Activated CD4-positive, alpha-beta memory T cell treated with anti-CD3 and anti-CD28 coated beads, Interleukin-2, amount 10 ng/mL, durations not matched to agents 7 days and 5 days (primary cell): Measurements from ENCODE around the gene HDAC1. TPM values are rescaled to one million over a fixed set of nuclear protein-coding genes. Genes with fewer than 3 reads are reported as not detected.
A peak's percentile ranks its signal among the peaks of the same experiment; 100 is the strongest.

ENCODE experiments used
- CTCF ChIA-PET: fragments of 350-600 bp; sonication (Branson Sonifier 250); formaldehyde crosslinking; loops from one replicate; lab custom pipeline; 2021; ENCODE audit warnings: antibody characterized with exemption, inconsistent platforms; lab: Charles Lee
- POLR2A ChIA-PET: fragments of 350-600 bp; sonication (Branson Sonifier 250); formaldehyde crosslinking; loops from one replicate; lab custom pipeline; 2021; ENCODE audit warnings: antibody characterized with exemption; lab: Charles Lee
- DNase-seq: peaks from one replicate; pipeline ENCODE4 v3.0.0-alpha.2; 2020
- H3K27ac Mint-ChIP-seq: one replicate; pipeline ENCODE4 v1.8.0; 2021; ENCODE audit warnings: mild to moderate bottlenecking, mixed read lengths
- H3K27me3 Mint-ChIP-seq: one replicate; pipeline ENCODE4 v1.8.0; 2021; ENCODE audit warnings: mixed read lengths
- H3K36me3 Mint-ChIP-seq: one replicate; pipeline ENCODE4 v1.8.0; 2021; ENCODE audit warnings: low read depth, mixed read lengths
- H3K4me1 Mint-ChIP-seq: one replicate; pipeline ENCODE4 v1.8.0; 2021; ENCODE audit warnings: mixed read lengths
- H3K4me3 Mint-ChIP-seq: one replicate; pipeline ENCODE4 v1.8.0; 2021; ENCODE audit warnings: mild to moderate bottlenecking, mixed read lengths
- H3K9me3 Mint-ChIP-seq: one replicate; pipeline ENCODE4 v1.8.0; 2021; ENCODE audit warnings: mixed read lengths
- total RNA-seq, 2 experiments: library from RNA; stranded (reverse); gene quantifications; one replicate each; pipeline ENCODE4 v1.2.3, GENCODE V29; 2021

The HDAC1 gene
- 100 to 1,000 TPM; 180 to 185 TPM for total RNA-seq

DNA sequence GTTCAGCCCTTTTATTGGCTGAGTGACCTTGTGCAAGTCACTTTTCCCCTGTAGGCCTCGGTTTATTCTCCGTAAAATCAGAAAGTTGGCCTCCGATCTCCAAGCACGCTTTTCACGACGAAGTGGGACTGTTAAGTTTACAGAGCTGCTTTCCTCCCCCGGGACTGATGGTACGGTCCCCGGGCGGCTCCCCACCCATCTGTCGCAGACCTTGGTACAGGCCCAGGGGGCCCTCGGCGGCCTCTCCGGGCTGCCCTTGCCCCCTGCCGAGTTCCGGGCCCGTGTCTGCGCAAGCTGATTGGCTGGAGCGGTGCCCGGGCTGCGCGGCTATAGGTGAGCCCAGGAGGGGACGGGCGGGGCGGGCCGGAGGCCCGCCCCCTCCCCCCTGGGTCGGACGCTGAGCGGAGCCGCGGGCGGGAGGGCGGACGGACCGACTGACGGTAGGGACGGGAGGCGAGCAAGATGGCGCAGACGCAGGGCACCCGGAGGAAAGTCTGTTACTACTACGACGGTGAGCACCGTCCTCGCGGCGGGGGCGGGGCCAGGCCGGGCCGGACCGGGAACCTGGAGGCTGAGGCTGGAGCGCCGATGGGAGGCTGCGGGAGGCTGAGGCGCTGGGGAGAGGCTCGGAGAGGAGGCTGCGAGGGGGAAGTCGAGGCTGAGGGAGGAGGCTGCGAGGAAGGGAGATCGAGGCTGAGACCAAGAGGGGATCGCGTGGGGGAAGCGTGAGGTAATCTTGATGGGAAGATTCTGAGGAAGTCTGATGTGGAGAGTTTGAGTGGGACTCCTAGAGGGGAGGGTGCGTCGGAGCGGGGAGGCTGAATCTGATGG, at the start of gene HDAC1:
Gene HDAC1 (plus strand): TSS at position 376 of the 831 bp plus-strand sequence. CDS start 87 bp downstream, at position 463.
- H3K4me1 Mint-ChIP-seq, result peaks cover 53% of the 10 kb centered on the region
- ChIA-PET POLR2A (interaction anchor here (0.7 to 3.7 kb wide), 24 partner anchors 8 to 112 kb away, joined by 3 to 35 read pairs (median 5); partner anchors contain the start of genes CCDC28B, LCK, MARCKSL1 and TXLNA), CTCF (interaction anchor here (0.8 to 2.5 kb wide), 12 partner anchors 11 to 183 kb away, joined by 3 to 14 read pairs (median 4); partner anchors contain the start of gene LCK)
- no peaks in the 10 kb centered on the region for H3K27me3 Mint-ChIP-seq
- peak within 1 kb of the TSS; percentile 84 for H3K27ac Mint-ChIP-seq
- peak; percentile 98 for DNase-seq
- H3K36me3 Mint-ChIP-seq, result peaks cover 44% of the 10 kb centered on the region
- no peaks in the 10 kb centered on the region for H3K9me3 Mint-ChIP-seq
- peak within 1 kb of the TSS; percentile 91 for H3K4me3 Mint-ChIP-seq

DNA sequence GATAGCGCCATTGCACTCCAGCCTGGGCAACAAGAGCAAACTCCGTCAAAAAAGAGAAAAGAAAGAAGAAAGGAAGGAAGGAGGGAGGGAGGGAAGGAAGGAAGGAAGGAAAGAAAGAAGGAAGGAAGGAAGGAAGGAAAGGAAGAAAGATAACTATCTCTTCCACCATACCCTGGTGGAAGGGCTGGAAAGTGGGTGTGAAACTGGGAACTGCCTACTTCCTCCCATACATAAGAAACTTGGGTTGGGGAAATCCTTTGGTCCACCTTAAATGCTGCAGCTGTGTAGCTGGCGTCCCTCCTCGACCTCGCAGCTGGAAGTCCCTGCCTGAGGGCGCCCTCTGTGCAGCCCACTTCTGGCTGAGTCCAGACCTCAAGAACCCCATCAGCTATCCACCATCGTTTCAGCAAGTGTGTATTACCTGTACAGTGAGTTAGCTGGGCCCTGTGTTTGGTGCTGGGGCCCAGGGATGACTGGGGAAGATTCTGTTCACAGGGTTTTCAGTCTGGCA, 49.5 kb upstream of the HDAC1 start:
- H3K27me3 Mint-ChIP-seq, result no peaks in the 10 kb centered on the region
- CTCF ChIA-PET, result interaction anchor here (1.3 to 5.0 kb wide), 3 partner anchors 9 to 27 kb away, joined by 5 to 73 read pairs (median 10); partner anchors contain the start of gene LCK
- no peak overlapping the region for H3K27ac Mint-ChIP-seq
- DNase-seq, result no peak
- H3K36me3 Mint-ChIP-seq, result no peaks in the 10 kb centered on the region
- peaks cover 31% of the 10 kb centered on the region for H3K4me1 Mint-ChIP-seq
- H3K4me3 Mint-ChIP-seq, result no peak overlapping the region
- POLR2A ChIA-PET, result interaction anchor here (0.9 to 4.2 kb wide), 5 partner anchors 13 to 80 kb away, joined by 3 to 47 read pairs (median 3); no protein-coding TSS in a partner anchor
- H3K9me3 Mint-ChIP-seq, result no peaks in the 10 kb centered on the region

DNA sequence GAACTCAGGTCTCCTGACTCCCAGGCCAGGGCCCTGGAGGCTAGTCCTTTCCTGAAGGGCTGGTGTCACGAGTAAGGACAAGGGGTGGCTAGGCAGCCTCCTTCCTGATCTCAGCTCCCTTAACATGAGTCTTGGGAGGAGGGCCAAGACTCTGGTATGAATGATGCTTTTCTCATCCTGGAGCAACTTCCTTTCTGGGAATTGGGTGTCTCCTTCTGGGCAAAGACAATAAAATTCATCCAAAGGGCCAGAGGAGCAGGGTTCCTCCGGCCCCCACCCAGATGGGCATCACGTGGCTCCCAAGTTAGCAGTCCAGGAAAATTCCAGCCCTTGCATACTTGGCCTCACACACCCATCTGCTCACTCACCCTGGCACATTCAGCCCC, 45.0 kb upstream of the HDAC1 start, which contains the start of gene FAM167B:
Gene FAM167B (plus strand): TSS at position 335 of the 386 bp plus-strand sequence. CDS start 200 bp downstream, outside the sequence.
- peaks cover 12% of the 10 kb centered on the region for H3K36me3 Mint-ChIP-seq
- peak within 1 kb of the TSS; percentile 56 for H3K4me3 Mint-ChIP-seq
- no peak for DNase-seq
- POLR2A ChIA-PET, result interaction anchor here (0.9 to 11.5 kb wide), 4 partner anchors 9 to 31 kb away, joined by 3 to 156 read pairs (median 6); no protein-coding TSS in a partner anchor
- no peaks in the 10 kb centered on the region for H3K9me3 Mint-ChIP-seq
- no peaks in the 10 kb centered on the region for H3K27me3 Mint-ChIP-seq
- H3K4me1 Mint-ChIP-seq, result peaks cover 53% of the 10 kb centered on the region
- H3K27ac Mint-ChIP-seq, result peak within 1 kb of the TSS; percentile 99
- CTCF ChIA-PET, result interaction anchor here (0.7 to 5.3 kb wide), 6 partner anchors 16 to 411 kb away, joined by 3 to 31 read pairs (median 5); partner anchors contain the start of gene CCDC28B

DNA sequence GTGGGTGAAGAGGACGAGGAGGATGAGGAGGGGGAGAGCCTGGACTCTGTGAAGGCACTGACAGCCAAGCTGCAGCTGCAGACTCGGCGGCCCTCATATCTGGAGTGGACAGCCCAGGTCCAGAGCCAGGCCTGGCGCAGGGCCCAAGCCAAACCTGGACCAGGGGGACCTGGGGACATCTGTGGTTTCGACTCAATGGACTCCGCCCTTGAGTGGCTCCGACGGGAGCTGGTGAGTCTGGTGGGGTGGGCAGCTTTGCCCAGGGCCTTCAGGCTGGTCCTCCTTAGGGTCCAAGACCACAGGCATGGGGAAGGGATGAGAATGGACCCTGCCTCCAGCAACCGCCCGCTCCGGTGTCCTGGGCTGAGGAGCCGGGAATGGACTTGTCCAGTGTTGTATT, 44.4 kb upstream of the HDAC1 start:
- no peaks in the 10 kb centered on the region for H3K27me3 Mint-ChIP-seq
- POLR2A ChIA-PET, result interaction anchor here (1.1 to 11.5 kb wide), 10 partner anchors 7 to 147 kb away, joined by 4 to 156 read pairs (median 20); partner anchors contain the start of genes BSDC1 and MARCKSL1
- DNase-seq, result no peak
- no peaks in the 10 kb centered on the region for H3K9me3 Mint-ChIP-seq
- CTCF ChIA-PET, result interaction anchor here (1.1 to 8.4 kb wide), 12 partner anchors 8 to 496 kb away, joined by 3 to 73 read pairs (median 7); partner anchors contain the start of genes CCDC28B, EIF3I and TMEM234
- peak overlapping the region; percentile 99 for H3K27ac Mint-ChIP-seq
- peaks cover 50% of the 10 kb centered on the region for H3K4me1 Mint-ChIP-seq
- H3K4me3 Mint-ChIP-seq, result no peak overlapping the region
- peaks cover 17% of the 10 kb centered on the region for H3K36me3 Mint-ChIP-seq

DNA sequence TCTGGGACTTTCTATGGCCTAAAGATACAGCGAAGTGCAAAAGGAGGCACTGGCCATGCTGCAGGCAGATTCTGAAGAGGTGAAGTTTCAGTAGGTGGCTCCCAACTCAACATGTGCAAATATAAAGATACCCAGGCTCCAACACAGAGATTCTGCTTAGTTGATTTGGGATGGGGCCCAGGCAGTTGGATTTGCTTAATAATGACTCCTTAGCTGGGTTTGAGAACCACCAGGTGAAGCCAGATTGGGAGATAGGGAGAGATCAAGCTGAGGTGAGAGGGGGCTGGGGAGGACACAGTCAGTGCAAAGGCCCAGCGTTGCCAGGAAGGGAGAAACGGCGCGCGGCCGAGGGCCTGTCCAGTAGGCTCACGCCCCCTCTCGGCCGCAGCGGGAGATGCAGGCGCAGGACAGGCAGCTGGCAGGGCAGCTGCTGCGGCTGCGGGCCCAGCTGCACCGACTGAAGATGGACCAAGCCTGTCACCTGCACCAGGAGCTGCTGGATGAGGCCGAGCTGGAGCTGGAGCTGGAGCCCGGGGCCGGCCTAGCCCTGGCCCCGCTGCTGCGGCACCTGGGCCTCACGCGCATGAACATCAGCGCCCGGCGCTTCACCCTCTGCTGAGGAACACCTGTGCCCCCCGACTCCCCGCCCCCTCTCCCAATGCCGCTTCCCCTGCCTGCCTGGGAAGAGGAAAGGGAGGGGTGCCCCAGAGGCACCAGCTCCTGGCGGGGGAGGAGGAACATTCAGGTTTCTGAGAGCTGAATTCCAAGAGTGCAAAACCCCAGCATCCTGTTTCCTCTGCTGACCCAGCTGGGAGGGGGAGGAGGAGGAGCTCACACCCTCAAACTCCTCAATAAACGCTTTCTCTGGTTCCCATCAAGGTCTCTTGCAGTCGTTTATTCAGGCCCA, 43.6 kb upstream of the HDAC1 start:
- H3K36me3 Mint-ChIP-seq, result peaks cover 25% of the 10 kb centered on the region
- H3K9me3 Mint-ChIP-seq, result no peaks in the 10 kb centered on the region
- peaks cover 48% of the 10 kb centered on the region for H3K4me1 Mint-ChIP-seq
- POLR2A ChIA-PET, result interaction anchor here (0.6 to 11.5 kb wide), 22 partner anchors 8 to 175 kb away, joined by 3 to 156 read pairs (median 6); partner anchors contain the start of genes BSDC1, HDAC1, IQCC and MARCKSL1
- CTCF ChIA-PET, result interaction anchor here (0.6 to 8.4 kb wide), 35 partner anchors 8 to 497 kb away, joined by 3 to 73 read pairs (median 4); partner anchors contain the start of genes BSDC1, CCDC28B, EIF3I and HDAC1
- peak overlapping the region; percentile 63 for H3K4me3 Mint-ChIP-seq
- H3K27me3 Mint-ChIP-seq, result no peaks in the 10 kb centered on the region
- peak; percentile 83 for DNase-seq
- H3K27ac Mint-ChIP-seq, result peak overlapping the region; percentile 99

DNA sequence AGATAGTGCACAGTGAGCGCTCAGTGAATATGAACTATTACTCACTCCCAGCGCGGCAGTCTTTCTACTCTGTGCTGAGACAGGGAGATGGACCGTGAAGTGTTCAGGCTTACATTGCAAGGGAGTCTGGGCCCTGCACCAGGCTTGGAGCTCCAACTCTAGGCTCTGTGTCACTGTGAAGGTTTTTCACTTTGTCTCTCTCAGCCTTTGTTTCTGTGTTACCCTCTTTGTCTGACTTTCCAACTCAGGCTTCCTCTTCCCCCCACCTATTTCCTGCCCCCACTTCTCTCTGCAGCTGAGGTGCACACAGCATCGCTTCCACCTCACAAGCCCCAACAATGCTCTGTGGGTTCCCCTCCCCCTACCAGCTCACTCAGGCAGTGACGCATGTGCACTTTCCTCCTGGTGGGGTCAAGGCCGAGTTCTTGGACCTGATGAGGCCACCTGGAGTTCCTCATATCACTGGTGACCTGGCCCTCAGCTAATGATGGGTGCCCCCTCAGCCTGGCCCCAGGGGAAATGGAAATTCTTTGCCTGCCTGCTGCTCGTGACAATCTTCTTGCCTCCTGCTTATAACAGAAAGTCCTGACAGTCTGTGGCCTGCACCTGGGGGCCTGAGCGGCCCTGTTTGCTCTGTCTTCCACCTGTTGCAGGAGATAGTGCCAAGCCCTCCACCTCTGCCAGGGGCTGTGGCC, 41.9 kb upstream of the HDAC1 start:
- CTCF ChIA-PET, result interaction anchor here (0.6 to 8.4 kb wide), 14 partner anchors 9 to 701 kb away, joined by 3 to 73 read pairs (median 8); partner anchors contain the start of genes EIF3I, HDAC1, IQCC and MARCKSL1
- POLR2A ChIA-PET, result interaction anchor here (1.0 to 11.5 kb wide), 23 partner anchors 10 to 401 kb away, joined by 3 to 156 read pairs (median 11); partner anchors contain the start of genes HDAC1, IQCC, KPNA6 and MARCKSL1
- H3K9me3 Mint-ChIP-seq, result no peaks in the 10 kb centered on the region
- H3K27ac Mint-ChIP-seq, result peak overlapping the region; percentile 99
- H3K27me3 Mint-ChIP-seq, result no peaks in the 10 kb centered on the region
- H3K4me3 Mint-ChIP-seq, result peak overlapping the region; percentile 98
- peak; percentile 88 for DNase-seq
- peaks cover 53% of the 10 kb centered on the region for H3K4me1 Mint-ChIP-seq
- peaks cover 40% of the 10 kb centered on the region for H3K36me3 Mint-ChIP-seq

DNA sequence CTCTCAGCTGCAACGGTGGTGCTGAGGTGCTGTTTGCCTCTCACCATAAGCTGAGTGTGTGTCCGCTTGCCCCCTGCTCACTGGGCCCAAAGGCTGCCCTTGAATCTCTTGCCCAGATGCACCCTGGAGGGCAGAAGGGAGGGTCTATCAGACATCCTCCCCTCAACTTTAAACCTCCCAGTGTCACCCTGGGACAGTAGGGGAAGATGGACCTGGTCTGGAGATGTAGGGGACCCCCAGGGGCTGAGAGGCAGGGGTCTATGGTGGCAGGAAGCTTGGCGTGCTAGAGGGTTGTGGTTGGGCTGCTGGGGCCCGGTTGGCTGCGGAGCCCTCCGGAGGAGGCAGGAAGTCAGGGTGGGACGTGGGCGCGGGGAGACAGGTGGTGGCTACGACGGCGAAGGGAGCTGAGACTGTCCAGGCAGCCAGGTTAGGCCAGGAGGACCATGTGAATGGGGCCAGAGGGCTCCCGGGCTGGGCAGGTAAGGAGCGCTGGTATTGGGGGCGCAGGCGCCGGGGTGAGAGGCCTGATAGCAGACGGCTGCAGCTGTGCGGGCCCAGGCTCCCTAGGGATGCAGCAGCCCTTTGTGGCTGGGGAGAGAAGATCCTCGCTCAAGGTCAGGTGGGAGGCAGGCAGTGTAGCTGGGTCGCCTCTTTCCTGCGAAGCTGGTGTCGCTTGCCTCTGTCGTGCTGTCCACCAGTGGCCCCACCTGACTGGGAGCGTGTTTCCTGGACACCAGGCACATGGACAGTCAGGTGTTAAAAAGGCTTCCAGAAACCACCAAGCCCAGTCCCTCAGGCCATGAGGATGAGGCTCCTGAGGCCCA, 40.8 kb upstream of the HDAC1 start, which contains the start of gene LCK:
Gene LCK (plus strand): TSS at position 373 of the 824 bp plus-strand sequence. CDS start 23,065 bp downstream, outside the sequence.
- H3K4me1 Mint-ChIP-seq, result peaks cover 58% of the 10 kb centered on the region
- ChIA-PET POLR2A (interaction anchor here (0.9 to 11.5 kb wide), 23 partner anchors 11 to 400 kb away, joined by 3 to 156 read pairs (median 9); partner anchors contain the start of genes BSDC1, HDAC1, IQCC and KHDRBS1), CTCF (interaction anchor here (0.8 to 8.4 kb wide), 6 partner anchors 11 to 134 kb away, joined by 3 to 73 read pairs (median 21); partner anchors contain the start of genes EIF3I, HDAC1 and TMEM234)
- peak; percentile 77 for DNase-seq
- H3K9me3 Mint-ChIP-seq, result no peaks in the 10 kb centered on the region
- no peaks in the 10 kb centered on the region for H3K27me3 Mint-ChIP-seq
- peaks cover 46% of the 10 kb centered on the region for H3K36me3 Mint-ChIP-seq
- peak within 1 kb of the TSS; percentile 99 for H3K27ac Mint-ChIP-seq
- peak within 1 kb of the TSS; percentile 98 for H3K4me3 Mint-ChIP-seq

DNA sequence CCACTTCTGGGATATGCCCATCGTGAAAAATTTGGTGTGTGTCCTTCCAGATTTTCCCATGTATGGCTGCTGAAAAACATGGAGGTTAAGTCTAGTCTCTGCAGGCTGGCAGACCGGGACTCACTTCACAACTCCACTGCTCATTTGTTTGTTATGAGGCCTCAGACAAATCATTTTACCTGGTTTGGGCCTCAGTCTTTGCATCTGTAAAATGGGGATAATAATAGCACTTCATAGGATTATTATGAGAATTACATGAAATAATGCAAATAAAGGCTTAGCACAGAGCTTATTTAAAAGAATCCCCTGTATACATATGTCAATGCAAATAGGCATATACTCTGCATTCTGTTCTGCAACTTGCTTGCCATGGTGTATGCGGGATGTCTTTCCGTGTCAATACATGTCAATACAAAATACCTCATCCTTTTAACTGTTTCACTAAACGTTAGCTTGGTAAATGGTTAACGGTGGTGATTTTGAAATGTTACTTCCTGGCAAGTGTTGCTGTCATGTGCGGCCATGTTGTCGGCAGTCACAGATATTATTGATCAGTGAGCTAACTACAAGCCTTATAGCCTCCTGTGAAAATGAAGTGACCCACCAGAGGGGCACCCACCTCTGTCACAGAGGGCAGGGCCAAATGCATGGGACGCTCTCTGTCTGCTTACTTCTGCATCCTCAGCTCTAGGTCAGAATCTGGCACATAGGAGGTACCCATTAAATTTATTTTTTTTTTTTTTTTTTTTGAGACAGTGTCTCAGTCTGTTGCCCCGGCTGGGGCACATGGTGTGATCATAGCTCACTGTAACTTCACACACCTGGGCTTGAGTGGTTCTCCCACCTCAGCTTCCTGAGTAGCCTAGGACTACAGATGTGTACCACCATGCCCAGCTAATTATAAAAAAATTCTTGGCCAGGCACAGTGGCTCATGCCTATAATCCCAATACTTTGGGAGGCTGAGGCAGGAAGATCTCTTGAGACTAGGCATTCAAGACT, 36.5 kb upstream of the HDAC1 start:
- no peaks in the 10 kb centered on the region for H3K27me3 Mint-ChIP-seq
- H3K36me3 Mint-ChIP-seq, result peaks cover 72% of the 10 kb centered on the region
- H3K4me1 Mint-ChIP-seq, result peaks cover 45% of the 10 kb centered on the region
- ChIA-PET CTCF (interaction anchor here (0.6 to 8.4 kb wide), 11 partner anchors 12 to 1550 kb away, joined by 3 to 73 read pairs (median 4); partner anchors contain the start of gene MARCKSL1), POLR2A (interaction anchor here (1.0 to 11.5 kb wide), 24 partner anchors 8 to 320 kb away, joined by 3 to 156 read pairs (median 6); partner anchors contain the start of genes EIF3I, FAM167B, HDAC1 and IQCC)
- H3K4me3 Mint-ChIP-seq, result peak overlapping the region; percentile 98
- DNase-seq, result peak; percentile 55
- H3K9me3 Mint-ChIP-seq, result no peaks in the 10 kb centered on the region
- H3K27ac Mint-ChIP-seq, result peak overlapping the region; percentile 93
